Smooth muscle cell (in vitro differentiated cells): ENCODE data around the gene HNRNPA1L2. TPM values are rescaled to one million over a fixed set of nuclear protein-coding genes. Genes with fewer than 3 reads are reported as not detected.
"Not testable (repeated sequence)": the region's sequence is repeated elsewhere in the genome, so short reads cannot be mapped to it uniquely, and the experiment has no call there.

ENCODE experiments used
- DNase-seq: peaks from one replicate; lab custom pipeline; 2025; ENCODE audit not compliant: unreplicated experiment; lab: John Stamatoyannopoulos, UW
- H2AFZ ChIP-seq: fragments of 200-600 bp; sonication (generic); 2 replicates; pipeline ENCODE4 v1.6.0; 2016; ENCODE audit warnings: antibody characterized with exemption, low read depth, mild to moderate bottlenecking
- H3F3A ChIP-seq: fragments of 200-600 bp; sonication (generic); 2 replicates; pipeline ENCODE4 v1.6.0; 2017; ENCODE audit warnings: antibody characterized with exemption, low read depth
- H3K27ac ChIP-seq: fragments of 200-600 bp; sonication (generic); 2 replicates; pipeline ENCODE4 v1.5.1; 2016; ENCODE audit warnings: low read depth, mild to moderate bottlenecking
- H3K27me3 ChIP-seq: fragments of 200-600 bp; sonication (generic); 2 replicates; pipeline ENCODE4 v1.6.1; 2016; ENCODE audit warnings: low read depth, mild to moderate bottlenecking
- H3K36me3 ChIP-seq: fragments of 200-600 bp; sonication (generic); 2 replicates; pipeline ENCODE4 v1.5.1; 2016; ENCODE audit warnings: low read depth
- H3K4me1 ChIP-seq: fragments of 200-600 bp; sonication (generic); 2 replicates; pipeline ENCODE4 v1.5.1; 2016; ENCODE audit warnings: low read depth
- H3K4me2 ChIP-seq: fragments of 200-600 bp; sonication (generic); 2 replicates; pipeline ENCODE4 v1.6.0; 2016; ENCODE audit warnings: mild to moderate bottlenecking
- H3K4me3 ChIP-seq: fragments of 200-600 bp; sonication (generic); 2 replicates; pipeline ENCODE4 v1.5.1; 2016; ENCODE audit warnings: mild to moderate bottlenecking
- H3K79me2 ChIP-seq: fragments of 200-600 bp; sonication (generic); 2 replicates; pipeline ENCODE4 v1.6.0; 2016; ENCODE audit warnings: low read depth, mild to moderate bottlenecking
- H3K9ac ChIP-seq: fragments of 200-600 bp; sonication (generic); 2 replicates; pipeline ENCODE4 v1.6.0; 2016; ENCODE audit warnings: low read depth
- H3K9me3 ChIP-seq: fragments of 200-600 bp; sonication (generic); replicated peaks from 2 replicates; pipeline ENCODE4 v1.5.1; 2016; ENCODE audit warnings: low read depth
- H4K20me1 ChIP-seq: fragments of 200-600 bp; sonication (generic); 2 replicates; pipeline ENCODE4 v1.6.0; 2016; ENCODE audit warnings: low read depth
- WGBS: methylation state at CpG from one replicate; pipeline ENCODE4 v1.1.7; 2016; ENCODE audit warnings: low lambda C conversion rate; 5-methylcytosine and 5-hydroxymethylcytosine counted together
- polyA plus RNA-seq: library from polyadenylated mRNA; unstranded; fragments of >200 nt; fragmentation: Nextera tagmentation; extraction: Ambion mirVana; gene quantifications from 2 replicates; pipeline ENCODE4 v1.2.1, GENCODE V29; 2016
- total RNA-seq: library from RNA; depleted of rRNA; stranded (reverse); fragments of >200 nt; gene quantifications from 2 replicates; pipeline ENCODE4 v1.2.3, GENCODE V29; 2014
- TF ChIP-seq, protein P1 (sequence below): fragments of 200-600 bp; sonication (generic); IDR thresholded peaks from 2 replicates; pipeline ENCODE4 v1.5.1; 2017; ENCODE audit warnings: borderline replicate concordance, mild to moderate bottlenecking, antibody characterized with exemption; ENCODE audit not compliant: insufficient read depth, poor library complexity, severe bottlenecking

Gene HNRNPA1L2
- total and polyA plus RNA-seq, 2 experiments from 2014 or later, result 7.8 to 11.9 TPM

DNA sequence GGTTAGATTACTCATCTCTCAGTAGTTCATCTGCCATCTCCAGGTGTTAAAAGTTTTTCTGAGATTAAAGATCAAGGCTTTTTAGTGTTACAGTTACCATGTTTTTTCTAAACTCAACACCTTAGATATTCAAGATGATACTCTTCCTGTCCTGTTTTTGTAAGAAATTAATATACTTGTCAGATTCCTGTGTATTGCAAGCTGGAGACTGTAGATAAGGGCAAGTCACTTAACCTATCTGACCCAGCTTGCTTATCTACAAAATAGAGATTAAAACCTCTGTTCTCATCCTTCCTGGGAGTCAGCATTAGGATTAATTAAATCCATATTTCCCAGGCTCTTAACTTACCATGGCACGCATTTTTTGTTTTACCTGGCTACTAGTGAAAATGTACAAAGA lies 35.6 kb downstream of the HNRNPA1L2 start:
- Histone ChIP-seq H3K9ac (no peak overlapping the region), H3F3A (no peaks in the 10 kb centered on the region), H3K27ac (no peak overlapping the region), H3K4me3 (no peak overlapping the region), H3K9me3 (no peaks in the 10 kb centered on the region), H3K79me2 (peaks cover 14% of the 10 kb centered on the region), H3K4me2 (no peak overlapping the region), H3K4me1 (no peaks in the 10 kb centered on the region), H2AFZ (no peak overlapping the region), H3K27me3 (no peaks in the 10 kb centered on the region), H3K36me3 (peaks cover 28% of the 10 kb centered on the region), H4K20me1 (peaks cover 73% of the 10 kb centered on the region)
- TF ChIP-seq, protein P1, sequence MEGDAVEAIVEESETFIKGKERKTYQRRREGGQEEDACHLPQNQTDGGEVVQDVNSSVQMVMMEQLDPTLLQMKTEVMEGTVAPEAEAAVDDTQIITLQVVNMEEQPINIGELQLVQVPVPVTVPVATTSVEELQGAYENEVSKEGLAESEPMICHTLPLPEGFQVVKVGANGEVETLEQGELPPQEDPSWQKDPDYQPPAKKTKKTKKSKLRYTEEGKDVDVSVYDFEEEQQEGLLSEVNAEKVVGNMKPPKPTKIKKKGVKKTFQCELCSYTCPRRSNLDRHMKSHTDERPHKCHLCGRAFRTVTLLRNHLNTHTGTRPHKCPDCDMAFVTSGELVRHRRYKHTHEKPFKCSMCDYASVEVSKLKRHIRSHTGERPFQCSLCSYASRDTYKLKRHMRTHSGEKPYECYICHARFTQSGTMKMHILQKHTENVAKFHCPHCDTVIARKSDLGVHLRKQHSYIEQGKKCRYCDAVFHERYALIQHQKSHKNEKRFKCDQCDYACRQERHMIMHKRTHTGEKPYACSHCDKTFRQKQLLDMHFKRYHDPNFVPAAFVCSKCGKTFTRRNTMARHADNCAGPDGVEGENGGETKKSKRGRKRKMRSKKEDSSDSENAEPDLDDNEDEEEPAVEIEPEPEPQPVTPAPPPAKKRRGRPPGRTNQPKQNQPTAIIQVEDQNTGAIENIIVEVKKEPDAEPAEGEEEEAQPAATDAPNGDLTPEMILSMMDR, result no peak
- WGBS, result 87% methylated on average over 1 of the region's 1 CpG
- no peak for DNase-seq

DNA sequence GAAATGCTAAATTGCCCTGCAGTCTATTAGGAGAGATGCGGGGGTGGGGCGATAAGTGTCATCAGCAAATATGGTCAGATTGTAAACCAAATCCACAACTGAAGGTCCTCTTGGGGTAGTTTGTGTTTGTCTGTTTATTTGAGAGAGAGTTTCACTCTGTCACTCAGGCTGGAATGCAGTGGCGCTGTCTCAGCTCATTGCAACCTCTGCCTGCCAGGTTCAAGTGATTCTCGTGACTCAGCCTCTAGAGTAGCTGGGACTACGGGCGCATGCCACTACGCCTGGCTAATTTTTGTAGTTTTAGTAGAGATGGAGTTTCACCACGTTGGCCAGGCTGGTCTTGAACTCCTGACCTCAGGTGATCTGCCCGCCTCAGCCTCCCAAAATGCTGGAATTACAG lies 43.6 kb downstream of the HNRNPA1L2 start:
- not testable (repeated sequence) for H3K27ac ChIP-seq, DNase-seq, H3K9me3 ChIP-seq, H3K4me3 ChIP-seq, H3F3A ChIP-seq, H2AFZ ChIP-seq, H3K27me3 ChIP-seq, H3K9ac ChIP-seq, H3K36me3 ChIP-seq, H3K79me2 ChIP-seq, H3K4me2 ChIP-seq, H3K4me1 ChIP-seq
- 93% methylated on average over 9 of the region's 9 CpGs for WGBS
- H4K20me1 ChIP-seq, result peaks cover 53% of the 10 kb centered on the region

DNA sequence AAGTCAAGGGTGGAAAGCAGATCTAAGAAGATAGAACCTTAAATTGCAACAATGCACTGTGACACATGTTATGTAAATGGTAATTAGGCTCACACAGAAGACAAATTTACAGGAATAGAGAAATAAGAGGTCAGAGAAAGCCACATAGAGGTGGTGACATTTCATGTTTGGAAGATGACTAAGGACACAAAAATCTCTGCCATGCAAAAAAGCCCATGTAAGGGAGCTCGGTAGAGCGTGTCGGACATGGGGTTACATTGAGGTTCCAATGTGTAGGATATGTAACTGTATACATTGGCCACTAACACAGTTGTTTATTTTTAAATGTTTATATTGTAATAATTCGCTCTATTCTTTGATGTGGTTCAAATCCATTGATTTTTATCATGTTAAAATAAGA lies 44.1 kb downstream of the HNRNPA1L2 start:
- H3K79me2 ChIP-seq, result no peaks in the 10 kb centered on the region
- TF ChIP-seq, protein P1, result no peak
- DNase-seq, result no peak
- H3F3A ChIP-seq, result no peaks in the 10 kb centered on the region
- no peaks in the 10 kb centered on the region for H3K27me3 ChIP-seq
- H3K9me3 ChIP-seq, result no peaks in the 10 kb centered on the region
- peaks cover 9% of the 10 kb centered on the region for H3K36me3 ChIP-seq
- 81% methylated on average over 4 of the region's 4 CpGs for WGBS
- H4K20me1 ChIP-seq, result peaks cover 53% of the 10 kb centered on the region
- no peaks in the 10 kb centered on the region for H3K4me1 ChIP-seq
- H3K4me2 ChIP-seq, result no peak overlapping the region
- H3K4me3 ChIP-seq, result no peak overlapping the region
- no peak overlapping the region for H3K27ac ChIP-seq
- no peak overlapping the region for H3K9ac ChIP-seq
- no peak overlapping the region for H2AFZ ChIP-seq

Other genes with a start within 250 kb of the HNRNPA1L2 start
- 0.54 and 0.67 TPM in 2 replicates for gene THSD1, start 236.3 kb upstream of the HNRNPA1L2 start, total RNA-seq
- 0.08 and 1.1 TPM in 2 replicates for gene THSD1, start 236.3 kb upstream of the HNRNPA1L2 start, polyA plus RNA-seq
- 31.7 and 45.9 TPM in 2 replicates for gene VPS36, start 191.8 kb upstream of the HNRNPA1L2 start, total RNA-seq
- gene VPS36, start 191.8 kb upstream of the HNRNPA1L2 start, polyA plus RNA-seq, result 18.2 and 19.0 TPM in 2 replicates
- gene CKAP2, start 187.0 kb upstream of the HNRNPA1L2 start, total RNA-seq, result 19.6 and 24.9 TPM in 2 replicates
- 11.8 and 14.4 TPM in 2 replicates for gene CKAP2, start 187.0 kb upstream of the HNRNPA1L2 start, polyA plus RNA-seq
- gene SUGT1, start 10.4 kb downstream of the HNRNPA1L2 start, total RNA-seq, result 42.9 and 54.3 TPM in 2 replicates
- 64.4 and 78.8 TPM in 2 replicates for gene SUGT1, start 10.4 kb downstream of the HNRNPA1L2 start, polyA plus RNA-seq
- 0.22 TPM in 1 of 2 replicates, not detected in the other for gene CNMD, start 97.4 kb downstream of the HNRNPA1L2 start, total RNA-seq
- not detected in 2 replicates for gene CNMD, start 97.4 kb downstream of the HNRNPA1L2 start, polyA plus RNA-seq
- 0.58 and 0.85 TPM in 2 replicates for gene PCDH8, start 206.2 kb downstream of the HNRNPA1L2 start, total RNA-seq
- 2.1 TPM in 1 of 2 replicates, not detected in the other for gene PCDH8, start 206.2 kb downstream of the HNRNPA1L2 start, polyA plus RNA-seq